GM23338 (cell line): Measurements from ENCODE around the gene CORO7.

Source experiments
- CREB1 ChIP-seq: fragments of 250-450 bp; sonication (Bioruptor Pico); IDR thresholded peaks from 2 replicates; pipeline ENCODE4 v1.5.0; 2020; ENCODE audit warnings: low read depth, mild to moderate bottlenecking, moderate library complexity
- CTCF ChIP-seq, 2 experiments: fragments of 200-600 bp in 1 of 2; sonication (generic) in 1 of 2; conservative IDR thresholded peaks; 2 replicates each; pipeline versions ENCODE4 v1.5.1 to v1.6.1; 2016 to 2017; ENCODE audit warnings: antibody characterized with exemption in 2 of 2, low read depth in 2 of 2, mild to moderate bottlenecking in 2 of 2, moderate library complexity in 1 of 2
- EZH2 ChIP-seq: fragments of 200-600 bp; sonication (generic); IDR thresholded peaks from one replicate; pipeline ENCODE4 v1.8.0; 2017; ENCODE audit warnings: antibody characterized with exemption, mild to moderate bottlenecking, low read depth; ENCODE audit not compliant: unreplicated experiment
- EZH2phosphoT487 ChIP-seq: fragments of 200-600 bp; sonication (generic); IDR thresholded peaks from one replicate; pipeline ENCODE4 v1.8.1; 2018; ENCODE audit warnings: antibody characterized with exemption; ENCODE audit not compliant: unreplicated experiment
- NANOG ChIP-seq: IDR thresholded peaks from 2 replicates; pipeline ENCODE4 v1.6.1; 2016; ENCODE audit warnings: antibody characterized with exemption, borderline replicate concordance
- POLR2AphosphoS5 ChIP-seq: IDR thresholded peaks from 2 replicates; pipeline ENCODE4 v1.6.1; 2016; ENCODE audit warnings: antibody characterized with exemption, low read depth
- TF ChIP-seq, protein P1 (sequence below): IDR thresholded peaks from one replicate; pipeline ENCODE4 v1.6.1; 2018; ENCODE audit warnings: antibody characterized with exemption; ENCODE audit not compliant: unreplicated experiment

GRCh38 chr16:4370151-4370550, 46.2 kb downstream of the CORO7 start:
- TF ChIP-seq EZH2 (no peak), CTCF (conservative IDR thresholded peaks at IDR 0.05; ENCODE audit: low read depth in 2 of 2) (no peak), POLR2AphosphoS5 (no peak), CREB1 (no peak), EZH2phosphoT487 (no peak), NANOG (no peak)
- TF ChIP-seq, protein P1, sequence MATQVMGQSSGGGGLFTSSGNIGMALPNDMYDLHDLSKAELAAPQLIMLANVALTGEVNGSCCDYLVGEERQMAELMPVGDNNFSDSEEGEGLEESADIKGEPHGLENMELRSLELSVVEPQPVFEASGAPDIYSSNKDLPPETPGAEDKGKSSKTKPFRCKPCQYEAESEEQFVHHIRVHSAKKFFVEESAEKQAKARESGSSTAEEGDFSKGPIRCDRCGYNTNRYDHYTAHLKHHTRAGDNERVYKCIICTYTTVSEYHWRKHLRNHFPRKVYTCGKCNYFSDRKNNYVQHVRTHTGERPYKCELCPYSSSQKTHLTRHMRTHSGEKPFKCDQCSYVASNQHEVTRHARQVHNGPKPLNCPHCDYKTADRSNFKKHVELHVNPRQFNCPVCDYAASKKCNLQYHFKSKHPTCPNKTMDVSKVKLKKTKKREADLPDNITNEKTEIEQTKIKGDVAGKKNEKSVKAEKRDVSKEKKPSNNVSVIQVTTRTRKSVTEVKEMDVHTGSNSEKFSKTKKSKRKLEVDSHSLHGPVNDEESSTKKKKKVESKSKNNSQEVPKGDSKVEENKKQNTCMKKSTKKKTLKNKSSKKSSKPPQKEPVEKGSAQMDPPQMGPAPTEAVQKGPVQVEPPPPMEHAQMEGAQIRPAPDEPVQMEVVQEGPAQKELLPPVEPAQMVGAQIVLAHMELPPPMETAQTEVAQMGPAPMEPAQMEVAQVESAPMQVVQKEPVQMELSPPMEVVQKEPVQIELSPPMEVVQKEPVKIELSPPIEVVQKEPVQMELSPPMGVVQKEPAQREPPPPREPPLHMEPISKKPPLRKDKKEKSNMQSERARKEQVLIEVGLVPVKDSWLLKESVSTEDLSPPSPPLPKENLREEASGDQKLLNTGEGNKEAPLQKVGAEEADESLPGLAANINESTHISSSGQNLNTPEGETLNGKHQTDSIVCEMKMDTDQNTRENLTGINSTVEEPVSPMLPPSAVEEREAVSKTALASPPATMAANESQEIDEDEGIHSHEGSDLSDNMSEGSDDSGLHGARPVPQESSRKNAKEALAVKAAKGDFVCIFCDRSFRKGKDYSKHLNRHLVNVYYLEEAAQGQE: no peak
